ENCODE results near the gene CALB2. TPM values are rescaled to one million over a fixed set of nuclear protein-coding genes. Genes with fewer than 3 reads are reported as not detected.

Gene CALB2
- total and polyA plus RNA-seq, 2 of the 8 experiments (the other 6 are each of a cell fraction or from before 2014, with no cell fraction given), result 1.9 to 2.6 TPM

GRCh38 chr16:71343078-71343477 lies 15.4 kb upstream of the CALB2 start:
- H4K5ac ChIP-seq (ENCODE audit: insufficient read length, low read depth, low read length), result no peak overlapping the region
- H2AK5ac ChIP-seq (ENCODE audit: low read depth, low read length), result no peak overlapping the region
- H3K4me1 ChIP-seq (replicated peaks in 1 of 4; ENCODE audit: control insufficient read depth in 3 of 4, insufficient read depth in 4 of 4, low read length in 3 of 4), result peaks cover 0 to 5% (median 0%) of the 10 kb centered on the region in 4 experiments; a peak in 2 of 7 replicates
- no peak overlapping the region for H2AFZ ChIP-seq (ENCODE audit: low read length)
- no peak overlapping the region for H3K23ac ChIP-seq (ENCODE audit: insufficient read length)
- no peak overlapping the region for H2BK15ac ChIP-seq (ENCODE audit: low read length)
- H4K20me1 ChIP-seq (replicated peaks in 1 of 2; ENCODE audit: control insufficient read depth in 1 of 2, insufficient read depth in 2 of 2, low read length in 2 of 2), result peaks cover 0 to 2% of the 10 kb centered on the region in 2 experiments
- no peaks in the 10 kb centered on the region for H3K9me3 ChIP-seq (ENCODE audit: insufficient read depth in 2 of 2, low read depth in 1 of 2, low read length in 1 of 2)
- no peak overlapping the region for H3K27ac ChIP-seq (ENCODE audit: low read depth, low read length)
- no peak overlapping the region for H3K14ac ChIP-seq (ENCODE audit: insufficient read length)
- no peak overlapping the region for H2BK120ac ChIP-seq (replicated peaks; ENCODE audit: low read depth, low read length)
- H3K79me1 ChIP-seq (ENCODE audit: low read depth, low read length), result no peaks in the 10 kb centered on the region
- no peak overlapping the region for H3K9ac ChIP-seq (replicated peaks in 1 of 4; ENCODE audit: extremely low read depth in 1 of 4, low read depth in 3 of 4, low read length in 3 of 4)
- H3K18ac ChIP-seq (ENCODE audit: extremely low read depth, low read length), result no peak overlapping the region
- no peak overlapping the region for H4K8ac ChIP-seq (ENCODE audit: extremely low read depth, insufficient read depth, low read length)
- DNase-seq (ENCODE audit: low read depth in 1 of 2, low spot score in 2 of 2), result no peak
- no peak overlapping the region for H4K91ac ChIP-seq (replicated peaks; ENCODE audit: insufficient read length, low read length)
- ChIA-PET POLR2A (ENCODE audit: partially characterized antibody) (no interaction called here), CTCF (ENCODE audit: partially characterized antibody) (interaction anchor here (0.6 to 6.7 kb wide), 9 partner anchors 10 to 272 kb away, joined by 3 to 37 read pairs (median 4); partner anchors contain the start of gene CALB2)
- WGBS, 2 experiments (ENCODE audit: extremely low coverage in 1 of 2, insufficient coverage in 1 of 2, insufficient read length in 1 of 2, insufficient replicate concordance in 2 of 2, low coverage in 1 of 2, low lambda C conversion rate in 2 of 2, missing lambda C conversion rate in 1 of 2), result 83% methylated on average over 8 of the region's 8 CpGs; no CpG with 5 or more reads in 1 of the 2 experiments
- no peak overlapping the region for H3K4me3 ChIP-seq (ENCODE audit: extremely low read depth in 1 of 4, insufficient read depth in 2 of 4, low read depth in 3 of 4, low read length in 4 of 4)
- no peaks in the 10 kb centered on the region for H3K36me3 ChIP-seq (ENCODE audit: control insufficient read depth in 2 of 4, insufficient read depth in 4 of 4, low read length in 3 of 4)
- H2BK20ac ChIP-seq (ENCODE audit: low read length), result no peak overlapping the region
- FAIRE-seq, result no peak
- no peaks in the 10 kb centered on the region for H3K23me2 ChIP-seq (ENCODE audit: low read depth, low read length)
- no peaks in the 10 kb centered on the region; a peak in 1 of 7 replicates for H3K27me3 ChIP-seq (replicated peaks in 1 of 4; ENCODE audit: control insufficient read depth in 3 of 4, extremely low read depth in 1 of 4, insufficient read depth in 3 of 4, low read length in 3 of 4)
- H3K56ac ChIP-seq (replicated peaks; ENCODE audit: insufficient read length, low read depth, low read length), result no peak overlapping the region
- no peak overlapping the region for H2BK5ac ChIP-seq (ENCODE audit: low read depth, low read length)
- no peak overlapping the region for H3K4me2 ChIP-seq (ENCODE audit: insufficient read depth in 1 of 2, low read depth in 2 of 2, low read length in 2 of 2)
- no peak overlapping the region for H2BK12ac ChIP-seq (ENCODE audit: low read depth, low read length)
- H3K79me2 ChIP-seq (ENCODE audit: control insufficient read depth in 1 of 2, insufficient read depth in 2 of 2, low read length in 2 of 2), result no peaks in the 10 kb centered on the region
- H3K4ac ChIP-seq (replicated peaks; ENCODE audit: insufficient read length, low read depth, low read length), result no peak overlapping the region
- TF ChIP-seq SRF (IDR thresholded peaks at IDR 0.05; ENCODE audit: low read depth, low read length) (no peak), TEAD4 (IDR thresholded peaks at IDR 0.05; ENCODE audit: low read depth, low read length) (no peak), SIN3A (conservative IDR thresholded peaks at IDR 0.05 in 1 of 2, IDR thresholded peaks at IDR 0.05 in 1 of 2; ENCODE audit: low read depth in 1 of 2, low read length in 2 of 2) (no peak), MAX (IDR thresholded peaks at IDR 0.05) (no peak), SIRT6 (IDR thresholded peaks at IDR 0.05; ENCODE audit: low read length) (no peak), SP1 (IDR thresholded peaks at IDR 0.05; ENCODE audit: low read depth, low read length) (no peak), BRCA1 (IDR thresholded peaks at IDR 0.05; ENCODE audit: low read depth, low read length) (no peak), ATF2 (IDR thresholded peaks at IDR 0.05; ENCODE audit: low read length) (no peak), GTF2F1 (IDR thresholded peaks at IDR 0.05; ENCODE audit: borderline replicate concordance, low read depth, low read length) (no peak)

All from H1 (cell line).